ENCODE measurements around the gene URI1. TPM values are rescaled to one million over a fixed set of nuclear protein-coding genes. Genes with fewer than 3 reads are reported as not detected.

URI1 gene
- total RNA-seq, 2 donors from 2014 or later = 53.9 to 61.5 TPM

DNA sequence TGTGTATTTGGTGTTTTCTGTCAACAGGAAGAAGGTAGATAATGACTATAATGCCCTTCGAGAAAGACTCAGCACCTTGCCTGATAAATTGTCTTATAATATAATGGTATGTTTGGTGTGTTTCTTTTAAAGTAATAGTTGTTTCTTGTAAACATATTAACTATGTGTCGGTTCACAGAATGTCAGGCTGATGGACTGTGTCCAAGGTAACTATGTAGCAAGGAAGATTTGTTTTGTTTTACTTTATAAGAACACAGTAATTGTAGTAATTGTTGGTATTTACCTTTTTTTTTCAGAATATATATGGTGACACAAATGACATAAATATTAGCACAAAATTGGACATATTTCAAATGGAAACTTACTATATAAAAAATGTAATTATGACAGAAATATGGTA lies 43.2 kb downstream of the URI1 start:
- Mint-ChIP-seq H3K36me3 (peaks cover 18 to 38% of the 10 kb centered on the region in 2 donors), H3K27ac (no peak overlapping the region), H3K9me3 (peaks cover 0 to 4% of the 10 kb centered on the region in 2 donors)
- no peak for DNase-seq (ENCODE audit: low spot score in 2 of 2)
- no peak for ATAC-seq

- DNase-seq (ENCODE audit: low spot score in 2 of 2) (no peak), ATAC-seq (no peak)
- Mint-ChIP-seq H3K27ac (no peak overlapping the region), H3K36me3 (peaks cover 34 to 57% of the 10 kb centered on the region in 2 donors), H3K9me3 (peaks cover 9 to 10% of the 10 kb centered on the region in 2 donors)
Observed at GRCh38 chr19:29988351-29988750, 46.3 kb downstream of the URI1 start.

GRCh38 chr19:29992233-29992867 lies 50.3 kb downstream of the URI1 start:
- no peak for DNase-seq (ENCODE audit: low spot score in 2 of 2)
- peaks cover 42 to 68% of the 10 kb centered on the region in 2 donors for H3K36me3 Mint-ChIP-seq
- ATAC-seq = no peak
- no peak overlapping the region for H3K27ac Mint-ChIP-seq
- peaks cover 10 to 13% of the 10 kb centered on the region in 2 donors for H3K9me3 Mint-ChIP-seq

GRCh38 chr19:29999490-29999889 lies 57.5 kb downstream of the URI1 start:
- H3K36me3 Mint-ChIP-seq = peaks cover 31 to 68% of the 10 kb centered on the region in 2 donors
- peaks cover 4 to 24% of the 10 kb centered on the region in 2 donors for H3K9me3 Mint-ChIP-seq
- ATAC-seq (no peak), DNase-seq (ENCODE audit: low spot score in 2 of 2) (no peak)
- no peak overlapping the region for H3K27ac Mint-ChIP-seq

GRCh38 chr19:30000862-30001261 lies 58.8 kb downstream of the URI1 start:
- H3K36me3 Mint-ChIP-seq = peaks cover 28 to 67% of the 10 kb centered on the region in 2 donors
- DNase-seq (ENCODE audit: low spot score in 2 of 2) (no peak), ATAC-seq (no peak)
- H3K9me3 Mint-ChIP-seq = peaks cover 4 to 24% of the 10 kb centered on the region in 2 donors
- peak overlapping the region in 1 of 2 donors; percentile 11 for H3K27ac Mint-ChIP-seq

- ATAC-seq (no peak), DNase-seq (ENCODE audit: low spot score in 2 of 2) (no peak)
- Mint-ChIP-seq H3K27ac (peak overlapping the region in 1 of 2 donors; percentile 38), H3K36me3 (peaks cover 28 to 67% of the 10 kb centered on the region in 2 donors), H3K9me3 (peaks cover 4 to 23% of the 10 kb centered on the region in 2 donors)
Observed at GRCh38 chr19:30001301-30001700, 59.3 kb downstream of the URI1 start.

DNA sequence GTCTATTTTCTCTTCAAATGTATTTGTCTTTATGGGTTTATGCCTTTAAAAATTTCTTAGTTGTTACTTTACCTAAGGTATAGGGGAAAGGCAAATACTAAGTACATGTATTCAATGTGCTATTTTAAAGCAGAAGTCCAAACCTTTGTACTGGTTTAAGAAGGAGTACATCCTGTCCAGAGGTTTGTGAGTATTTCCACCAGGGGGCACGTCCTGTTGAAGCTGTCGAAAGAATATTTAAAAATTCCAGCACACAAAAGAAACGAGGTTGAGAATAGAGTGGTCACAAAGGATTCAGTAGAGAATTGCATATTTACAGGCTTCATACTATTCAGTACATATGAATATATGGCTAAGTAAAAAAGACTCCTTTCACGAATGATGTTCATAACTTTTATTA lies 59.8 kb downstream of the URI1 start:
- DNase-seq (ENCODE audit: low spot score in 2 of 2) (no peak), ATAC-seq (no peak)
- Mint-ChIP-seq H3K27ac (no peak overlapping the region), H3K36me3 (peaks cover 28 to 63% of the 10 kb centered on the region in 2 donors), H3K9me3 (peaks cover 4 to 20% of the 10 kb centered on the region in 2 donors)

GRCh38 chr19:30003866-30004265 lies 61.8 kb downstream of the URI1 start:
- Mint-ChIP-seq H3K27ac (no peak overlapping the region), H3K9me3 (peaks cover 4 to 20% of the 10 kb centered on the region in 2 donors), H3K36me3 (peaks cover 21 to 43% of the 10 kb centered on the region in 2 donors)
- DNase-seq (ENCODE audit: low spot score in 2 of 2) = no peak
- ATAC-seq = no peak

DNA sequence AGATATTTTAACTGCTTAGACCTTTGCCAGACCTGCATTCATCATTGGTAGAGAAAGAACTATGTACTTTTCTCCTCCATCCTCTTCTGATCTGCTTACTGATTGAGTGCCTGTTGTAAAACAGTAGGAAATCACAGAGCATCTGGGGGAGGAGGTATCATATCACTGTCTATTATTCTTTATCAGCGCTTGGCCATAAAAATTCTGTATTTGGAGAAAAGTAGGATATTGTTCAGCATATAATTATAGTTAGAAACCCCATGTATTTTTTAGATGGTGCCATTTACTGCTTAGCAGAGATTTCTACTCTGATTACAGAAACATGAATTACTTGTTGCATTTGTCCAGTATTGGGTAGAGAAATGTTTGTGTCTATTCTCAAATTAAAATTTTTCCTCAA lies 62.4 kb downstream of the URI1 start:
- DNase-seq (ENCODE audit: low spot score in 2 of 2) (no peak), ATAC-seq (no peak)
- Mint-ChIP-seq H3K9me3 (peaks cover 4 to 19% of the 10 kb centered on the region in 2 donors), H3K27ac (no peak overlapping the region), H3K36me3 (peaks cover 21 to 43% of the 10 kb centered on the region in 2 donors)

GRCh38 chr19:30006207-30006606 lies 64.2 kb downstream of the URI1 start:
- DNase-seq (ENCODE audit: low spot score in 2 of 2) (no peak), ATAC-seq (peak; percentile 40 to 52)
- Mint-ChIP-seq H3K27ac (peak overlapping the region; percentile 44 to 66), H3K9me3 (peaks cover 0 to 2% of the 10 kb centered on the region in 2 donors), H3K36me3 (peaks cover 10 to 26% of the 10 kb centered on the region in 2 donors)

GRCh38 chr19:30008169-30008568 lies 66.1 kb downstream of the URI1 start:
- Mint-ChIP-seq H3K36me3 (peaks cover 11 to 26% of the 10 kb centered on the region in 2 donors), H3K9me3 (no peaks in the 10 kb centered on the region), H3K27ac (no peak overlapping the region)
- DNase-seq (ENCODE audit: low spot score in 2 of 2) (no peak), ATAC-seq (no peak)

DNA sequence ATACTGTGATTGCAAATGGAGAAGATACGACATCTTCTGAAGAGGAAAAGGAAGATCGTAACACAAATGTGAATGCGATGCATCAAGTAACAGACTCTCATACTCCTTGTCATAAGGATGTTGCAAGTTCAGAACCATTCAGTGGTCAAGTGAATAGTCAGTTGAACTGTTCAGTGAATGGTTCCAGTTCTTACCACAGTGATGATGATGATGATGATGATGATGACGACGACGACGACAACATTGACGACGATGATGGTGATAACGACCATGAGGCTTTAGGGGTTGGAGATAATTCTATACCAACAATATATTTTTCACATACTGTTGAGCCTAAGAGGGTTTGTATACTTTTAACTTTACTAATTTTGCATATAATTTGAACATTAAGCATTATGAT lies 67.0 kb downstream of the URI1 start:
- H3K9me3 Mint-ChIP-seq = no peaks in the 10 kb centered on the region
- ATAC-seq (no peak), DNase-seq (ENCODE audit: low spot score in 2 of 2) (no peak)
- H3K36me3 Mint-ChIP-seq = peaks cover 16 to 26% of the 10 kb centered on the region in 2 donors
- H3K27ac Mint-ChIP-seq = no peak overlapping the region

- no peak for ATAC-seq
- DNase-seq (ENCODE audit: low spot score in 2 of 2) = no peak
- peaks cover 12 to 28% of the 10 kb centered on the region in 2 donors for H3K36me3 Mint-ChIP-seq
- H3K9me3 Mint-ChIP-seq = no peaks in the 10 kb centered on the region
- peak overlapping the region in 1 of 2 donors; percentile 74 for H3K27ac Mint-ChIP-seq
Observed at GRCh38 chr19:30011051-30011578, 69.1 kb downstream of the URI1 start.

DNA sequence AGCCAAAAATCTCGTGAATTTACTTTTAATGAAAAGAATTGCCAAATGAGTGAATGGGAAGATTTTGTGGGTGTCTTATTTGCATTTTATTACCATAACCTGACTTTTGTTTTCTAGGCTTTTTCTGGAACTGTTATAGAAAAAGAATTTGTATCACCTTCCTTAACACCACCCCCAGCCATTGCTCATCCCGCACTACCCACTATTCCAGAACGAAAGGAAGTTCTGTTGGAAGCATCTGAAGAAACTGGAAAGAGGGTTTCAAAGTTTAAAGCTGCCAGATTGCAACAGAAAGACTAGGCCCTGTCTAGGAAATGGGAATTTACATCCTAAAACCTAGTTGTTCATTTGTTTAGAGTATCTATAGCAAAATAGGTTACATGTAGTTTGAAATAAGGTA lies 72.7 kb downstream of the URI1 start:
- DNase-seq (ENCODE audit: low spot score in 2 of 2) = no peak
- Mint-ChIP-seq H3K27ac (no peak overlapping the region), H3K9me3 (no peaks in the 10 kb centered on the region), H3K36me3 (peaks cover 10 to 17% of the 10 kb centered on the region in 2 donors)
- no peak for ATAC-seq

GRCh38 chr19:30017172-30017571 lies 75.1 kb downstream of the URI1 start:
- Mint-ChIP-seq H3K9me3 (no peaks in the 10 kb centered on the region), H3K36me3 (peaks cover 8 to 23% of the 10 kb centered on the region in 2 donors), H3K27ac (no peak overlapping the region)
- ATAC-seq = peak in 1 of 2 donors; percentile 70
- no peak for DNase-seq (ENCODE audit: low spot score in 2 of 2)

DNA sequence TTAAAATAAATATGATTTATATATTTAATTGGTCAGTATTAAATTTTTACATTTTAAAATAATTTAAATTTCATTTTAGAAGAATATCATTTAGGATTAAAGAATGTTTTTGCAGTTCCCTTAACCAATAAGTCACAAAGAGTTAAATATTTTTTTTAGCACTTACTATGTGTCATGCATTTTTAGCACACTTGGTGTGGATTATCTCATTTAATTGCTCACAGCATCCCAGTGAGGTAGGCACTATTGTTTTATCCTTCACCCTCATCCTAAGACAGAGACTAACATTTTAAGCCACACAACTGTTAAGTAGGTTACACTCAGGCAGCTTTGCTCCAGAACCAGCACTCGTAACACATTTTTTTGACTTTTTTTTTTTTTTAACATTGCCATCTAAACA lies 78.2 kb downstream of the URI1 start:
- H3K36me3 Mint-ChIP-seq = peaks cover 0 to 12% of the 10 kb centered on the region in 2 donors
- ATAC-seq = no peak
- H3K9me3 Mint-ChIP-seq = no peaks in the 10 kb centered on the region
- no peak for DNase-seq (ENCODE audit: low spot score in 2 of 2)
- no peak overlapping the region for H3K27ac Mint-ChIP-seq

DNA sequence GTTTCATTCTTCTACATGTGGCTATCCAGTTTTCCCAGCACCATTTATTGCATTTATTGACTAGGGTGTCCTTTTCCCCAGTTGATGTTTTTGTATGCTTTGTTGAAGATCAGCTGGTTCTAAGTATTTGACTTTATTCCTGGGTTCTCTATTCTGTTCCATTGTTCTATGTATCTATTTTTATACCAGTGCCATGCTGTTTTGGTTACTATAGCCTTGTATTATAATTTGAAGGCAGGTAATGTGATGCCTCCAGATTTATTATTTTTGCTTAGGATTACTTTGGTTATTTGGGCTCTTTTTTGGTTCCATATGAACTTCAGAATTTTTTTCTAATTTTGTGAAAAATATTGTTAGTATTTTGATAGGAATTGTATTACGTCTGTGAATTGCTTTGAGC lies 80.6 kb downstream of the URI1 start:
- Mint-ChIP-seq H3K9me3 (no peaks in the 10 kb centered on the region), H3K27ac (peak overlapping the region in 1 of 2 donors; percentile 45), H3K36me3 (peaks cover 0 to 8% of the 10 kb centered on the region in 2 donors)
- ATAC-seq = no peak
- no peak for DNase-seq (ENCODE audit: low spot score in 2 of 2)

DNA sequence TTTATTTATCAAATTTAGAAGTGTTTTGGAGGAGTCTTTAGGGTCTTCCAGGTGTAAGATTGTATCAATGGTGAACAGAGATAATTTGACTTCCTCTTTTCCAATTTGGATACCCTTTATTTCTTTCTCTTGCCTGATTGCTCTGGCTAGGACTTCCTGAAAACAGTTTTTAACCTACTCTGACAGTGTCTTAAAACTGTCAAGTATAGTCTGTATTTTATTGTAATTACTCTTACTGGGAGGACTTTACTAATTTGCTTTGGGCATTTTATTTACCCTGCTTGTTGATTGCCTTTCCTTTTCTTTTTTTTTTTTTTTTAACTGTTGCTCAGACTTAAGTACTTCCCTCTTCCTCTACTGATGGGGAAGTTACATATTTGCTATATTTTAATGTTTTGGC lies 81.3 kb downstream of the URI1 start:
- Mint-ChIP-seq H3K27ac (no peak overlapping the region), H3K36me3 (peaks cover 0 to 8% of the 10 kb centered on the region in 2 donors), H3K9me3 (no peaks in the 10 kb centered on the region)
- DNase-seq (ENCODE audit: low spot score in 2 of 2) = no peak
- no peak for ATAC-seq
